Neutrophil (primary cell): ENCODE results near the gene BBS12.

ENCODE experiments used
- H3K27ac ChIP-seq: fragments of 200-600 bp; sonication (generic); 2 replicates; pipeline ENCODE4 v1.5.1; 2016; ENCODE audit warnings: mild to moderate bottlenecking, moderate library complexity
- H3K27me3 ChIP-seq: fragments of 200-600 bp; sonication (generic); 2 replicates; pipeline ENCODE4 v1.6.0; 2016; ENCODE audit warnings: mild to moderate bottlenecking
- H3K36me3 ChIP-seq: fragments of 200-600 bp; sonication (generic); 2 replicates; pipeline ENCODE4 v1.5.1; 2017
- H3K4me1 ChIP-seq, 2 experiments: fragments of 200-600 bp in 1 of 2; sonication (generic) in 1 of 2; 1 replicate in 1 of 2; 2 replicates in 1 of 2; pipeline versions ENCODE4 v1.5.1 to v1.6.1; 2013 to 2016; ENCODE audit warnings: low read depth in 1 of 2, low read length in 1 of 2, mild to moderate bottlenecking in 1 of 2, moderate library complexity in 1 of 2; ENCODE audit not compliant: control insufficient read depth in 1 of 2, insufficient read depth in 1 of 2
- H3K4me3 ChIP-seq, 2 experiments: fragments of 200-600 bp in 1 of 2; sonication (generic) in 1 of 2; 1 replicate in 1 of 2; 2 replicates in 1 of 2; pipeline ENCODE4 v1.5.1; 2013 to 2016; ENCODE audit warnings: low read depth in 1 of 2, low read length in 1 of 2, mild to moderate bottlenecking in 1 of 2, moderate library complexity in 1 of 2
- H3K9me3 ChIP-seq: fragments of 200-600 bp; sonication (generic); 2 replicates; pipeline ENCODE4 v1.5.1; 2016
- CTCF ChIP-seq: fragments of 200-600 bp; sonication (generic); IDR thresholded peaks from 2 replicates; pipeline ENCODE4 v1.5.1; 2016; ENCODE audit warnings: antibody characterized with exemption

The BBS12 gene

DNA sequence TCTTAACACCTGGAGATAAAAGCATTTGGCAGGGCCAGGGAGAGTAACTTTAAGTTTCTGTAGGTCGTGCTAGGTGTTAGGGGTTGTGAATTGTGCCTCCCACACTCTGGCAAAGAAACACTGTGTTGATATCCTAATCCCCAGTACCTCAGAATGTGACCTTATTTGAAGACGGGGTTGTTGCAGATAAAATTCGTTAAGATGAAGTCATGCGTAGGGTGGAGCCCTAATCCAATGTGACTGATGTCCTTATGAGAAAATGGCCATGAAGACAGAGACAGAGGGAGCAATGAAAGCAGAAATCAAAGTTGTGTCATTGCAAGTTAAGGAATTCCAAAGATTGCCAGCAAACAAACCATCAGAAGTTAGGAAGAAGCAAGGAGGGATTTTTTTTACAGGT is 40.5 kb upstream of the BBS12 start:
- Histone ChIP-seq H3K4me1 (no peaks in the 10 kb centered on the region), H3K27me3 (peaks cover 3% of the 10 kb centered on the region), H3K36me3 (no peaks in the 10 kb centered on the region), H3K9me3 (no peaks in the 10 kb centered on the region), H3K27ac (no peak overlapping the region), H3K4me3 (no peak overlapping the region)
- TF ChIP-seq CTCF: no peak

GRCh38 chr4:122692641-122693520 is 39.6 kb upstream of the BBS12 start:
- no peaks in the 10 kb centered on the region for H3K9me3 ChIP-seq
- no peak for TF ChIP-seq CTCF

DNA sequence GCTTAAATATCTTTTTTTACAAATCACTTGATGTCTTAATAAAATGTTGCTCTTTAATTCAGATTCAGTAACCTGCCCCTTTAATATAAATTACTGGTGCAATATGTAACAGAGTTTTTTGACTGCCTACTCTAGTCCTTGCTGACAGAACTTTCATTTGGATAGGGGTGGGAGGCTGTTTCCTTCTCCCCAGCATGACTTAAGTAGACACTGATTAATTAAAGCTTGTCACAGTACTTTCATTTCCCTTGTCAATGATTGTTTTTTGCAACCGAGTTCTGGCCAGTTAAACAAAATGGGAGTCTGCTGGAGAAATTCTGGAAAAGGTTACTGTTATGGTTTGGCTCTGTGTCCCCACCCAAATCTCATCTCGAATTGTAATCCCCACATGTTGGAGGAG is 37.3 kb upstream of the BBS12 start:
- no peak overlapping the region for H3K4me3 ChIP-seq
- H3K36me3 ChIP-seq: no peaks in the 10 kb centered on the region
- no peak for TF ChIP-seq CTCF
- no peak overlapping the region for H3K27ac ChIP-seq
- H3K4me1 ChIP-seq: no peaks in the 10 kb centered on the region
- no peaks in the 10 kb centered on the region for H3K9me3 ChIP-seq
- peaks cover 8% of the 10 kb centered on the region for H3K27me3 ChIP-seq

More at GRCh38 chr4:122692641-122693520, 39.6 kb upstream of the BBS12 start:
- Histone ChIP-seq H3K27ac (no peak overlapping the region), H3K4me1 (no peaks in the 10 kb centered on the region), H3K4me3 (no peak overlapping the region), H3K36me3 (no peaks in the 10 kb centered on the region), H3K27me3 (peaks cover 8% of the 10 kb centered on the region)

GRCh38 chr4:122700178-122700725 is 32.3 kb upstream of the BBS12 start:
- no peak overlapping the region for H3K4me3 ChIP-seq
- H3K27ac ChIP-seq: no peak overlapping the region
- TF ChIP-seq CTCF: no peak
- H3K36me3 ChIP-seq: no peaks in the 10 kb centered on the region
- H3K4me1 ChIP-seq: no peaks in the 10 kb centered on the region
- no peaks in the 10 kb centered on the region for H3K9me3 ChIP-seq
- H3K27me3 ChIP-seq: peaks cover 22% of the 10 kb centered on the region

- Histone ChIP-seq H3K27ac (no peak overlapping the region), H3K27me3 (peaks cover 22% of the 10 kb centered on the region), H3K9me3 (no peaks in the 10 kb centered on the region), H3K4me3 (no peak overlapping the region), H3K4me1 (no peaks in the 10 kb centered on the region), H3K36me3 (no peaks in the 10 kb centered on the region)
- no peak for TF ChIP-seq CTCF
These were observed 31.4 kb upstream of the BBS12 start for GRCh38 chr4:122701061-122701460.
